GM21723 (cell line): Measurements from ENCODE around the gene PDIA5.
"Not testable (repeated sequence)": the region's sequence is repeated elsewhere in the genome, so short reads cannot be mapped to it uniquely, and the experiment has no call there.

ENCODE experiments used
- ATAC-seq: cut with Tn5 transposase; IDR thresholded peaks from one replicate; pipeline ENCODE4 v1.9.1; 2021; ENCODE audit warnings: mild to moderate bottlenecking, moderate library complexity; ENCODE audit not compliant: unreplicated experiment

PDIA5 gene

DNA sequence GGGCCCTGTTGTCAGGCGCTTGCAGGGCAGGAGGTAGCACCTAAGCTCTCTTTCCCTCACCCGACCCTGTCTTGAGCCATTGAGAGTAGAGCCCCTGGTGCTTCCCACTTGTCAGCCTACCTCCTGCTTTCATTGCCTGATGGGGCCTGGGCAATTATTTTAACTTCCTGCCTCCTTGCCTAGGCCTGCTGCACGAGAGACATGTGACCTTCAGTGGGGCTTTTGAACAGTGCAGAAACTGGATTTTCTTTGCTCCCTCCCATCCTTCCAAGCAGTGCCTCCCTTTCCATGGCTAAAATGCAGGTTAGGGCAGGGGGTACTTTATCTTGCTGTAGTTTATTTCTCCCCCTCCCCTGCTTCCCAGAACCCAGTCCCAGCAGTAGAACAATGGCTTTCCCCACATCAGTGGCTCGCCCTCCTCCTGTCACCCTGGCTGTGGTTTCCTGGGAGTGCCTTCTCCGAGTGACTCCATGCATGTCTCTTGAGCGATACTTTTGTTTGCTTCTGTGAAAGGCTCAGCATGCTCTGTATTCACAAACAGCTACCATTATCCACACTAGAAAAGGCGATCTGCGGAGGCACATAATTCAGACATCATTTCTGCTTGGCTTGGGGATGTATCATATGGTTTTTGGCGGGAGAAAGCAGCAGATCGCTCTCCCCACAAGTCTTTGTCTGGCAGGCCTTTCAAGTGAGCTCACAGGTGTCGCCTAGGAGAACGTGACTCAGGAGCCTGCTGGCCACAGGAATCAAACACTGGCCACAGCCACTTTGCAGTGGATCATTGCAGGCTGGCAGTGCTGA lies 24.1 kb downstream of the PDIA5 start:
- no peak for ATAC-seq

GRCh38 chr3:123092243-123092642 lies 25.4 kb downstream of the PDIA5 start:
- ATAC-seq: no peak

DNA sequence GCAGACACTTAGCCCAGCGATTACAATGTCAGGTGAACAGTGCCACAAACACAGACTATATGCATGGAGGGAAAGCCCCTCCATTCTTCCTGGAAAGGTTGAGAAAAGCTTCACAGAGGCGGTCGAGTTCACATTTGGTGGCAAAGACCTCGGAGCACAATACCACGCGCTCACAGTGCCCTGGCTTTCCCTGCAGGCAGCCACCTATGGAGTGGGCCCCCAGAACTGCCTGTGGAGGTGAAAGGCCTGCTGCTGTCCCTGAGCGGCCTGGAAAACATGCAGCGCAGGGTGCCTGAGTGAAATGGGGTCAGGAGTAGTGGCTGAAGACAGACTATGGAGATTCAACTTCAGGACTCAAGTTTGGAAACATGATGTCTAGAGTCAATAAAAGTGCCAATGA lies 26.9 kb downstream of the PDIA5 start:
- no peak for ATAC-seq

GRCh38 chr3:123094516-123095313 lies 27.9 kb downstream of the PDIA5 start:
- no peak for ATAC-seq

DNA sequence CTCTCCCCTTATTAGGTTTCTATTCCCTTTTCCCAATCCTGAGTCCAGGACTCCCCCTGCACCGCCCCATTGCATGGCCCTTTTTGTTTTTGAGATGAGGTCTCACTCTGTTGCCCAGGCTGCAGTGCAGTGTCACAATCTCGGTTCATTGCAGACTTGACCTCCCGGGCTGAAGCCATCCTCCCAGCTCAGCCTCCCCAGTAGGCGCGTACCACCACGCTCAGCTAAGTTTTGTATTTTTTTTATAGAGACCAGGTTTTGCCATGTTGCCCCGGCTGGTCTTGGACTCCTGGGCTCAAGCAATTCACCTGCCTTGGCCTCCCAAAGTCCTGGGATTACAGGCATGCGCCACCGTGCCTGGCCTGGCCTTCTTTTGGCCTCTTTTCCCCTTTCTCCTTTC lies 29.3 kb downstream of the PDIA5 start:
- no peak for ATAC-seq

- ATAC-seq: no peak
Observed at GRCh38 chr3:123096731-123097130, 29.9 kb downstream of the PDIA5 start.

DNA sequence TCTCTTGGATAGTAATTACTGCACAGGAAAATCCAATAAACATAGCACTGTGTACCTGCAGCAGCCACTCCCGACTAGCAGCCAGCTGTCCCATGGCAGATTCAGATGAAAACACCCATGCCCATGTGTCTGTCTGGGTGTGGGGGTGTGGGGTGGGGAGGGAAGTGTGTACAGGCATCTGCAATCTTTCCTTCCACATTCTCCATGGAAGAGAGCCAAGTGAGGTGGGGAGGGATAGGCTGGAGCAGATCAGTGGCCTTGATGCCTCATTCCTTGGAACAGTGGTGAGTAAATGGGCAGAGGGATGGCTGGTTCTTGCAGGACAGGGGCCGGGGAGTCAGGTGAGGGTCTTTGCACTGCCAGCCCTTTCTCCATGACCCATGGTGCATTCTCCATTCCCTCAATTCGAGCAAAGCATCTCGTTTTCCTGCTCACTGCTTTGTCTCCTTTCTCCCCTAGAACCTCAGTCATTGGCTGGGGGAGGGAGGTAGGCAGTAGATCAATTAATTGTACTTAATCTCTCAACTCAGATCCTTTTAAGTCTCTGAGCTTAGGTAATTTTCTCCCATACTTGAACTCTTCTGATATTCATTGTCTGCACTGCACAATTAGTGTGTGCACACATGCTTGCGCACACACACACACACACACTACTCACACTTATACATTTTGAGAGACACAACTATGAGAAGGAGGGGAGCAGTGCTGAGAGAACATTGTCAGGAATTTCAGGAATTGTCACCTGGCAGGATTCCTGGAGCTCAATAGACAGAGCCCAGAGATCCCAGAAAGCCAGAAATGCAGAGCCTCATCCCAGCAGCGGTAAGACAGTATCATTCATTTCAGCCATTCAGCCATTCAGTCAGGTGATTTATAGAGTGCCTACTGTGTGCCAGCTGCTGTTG lies 31.9 kb downstream of the PDIA5 start:
- ATAC-seq: no peak

DNA sequence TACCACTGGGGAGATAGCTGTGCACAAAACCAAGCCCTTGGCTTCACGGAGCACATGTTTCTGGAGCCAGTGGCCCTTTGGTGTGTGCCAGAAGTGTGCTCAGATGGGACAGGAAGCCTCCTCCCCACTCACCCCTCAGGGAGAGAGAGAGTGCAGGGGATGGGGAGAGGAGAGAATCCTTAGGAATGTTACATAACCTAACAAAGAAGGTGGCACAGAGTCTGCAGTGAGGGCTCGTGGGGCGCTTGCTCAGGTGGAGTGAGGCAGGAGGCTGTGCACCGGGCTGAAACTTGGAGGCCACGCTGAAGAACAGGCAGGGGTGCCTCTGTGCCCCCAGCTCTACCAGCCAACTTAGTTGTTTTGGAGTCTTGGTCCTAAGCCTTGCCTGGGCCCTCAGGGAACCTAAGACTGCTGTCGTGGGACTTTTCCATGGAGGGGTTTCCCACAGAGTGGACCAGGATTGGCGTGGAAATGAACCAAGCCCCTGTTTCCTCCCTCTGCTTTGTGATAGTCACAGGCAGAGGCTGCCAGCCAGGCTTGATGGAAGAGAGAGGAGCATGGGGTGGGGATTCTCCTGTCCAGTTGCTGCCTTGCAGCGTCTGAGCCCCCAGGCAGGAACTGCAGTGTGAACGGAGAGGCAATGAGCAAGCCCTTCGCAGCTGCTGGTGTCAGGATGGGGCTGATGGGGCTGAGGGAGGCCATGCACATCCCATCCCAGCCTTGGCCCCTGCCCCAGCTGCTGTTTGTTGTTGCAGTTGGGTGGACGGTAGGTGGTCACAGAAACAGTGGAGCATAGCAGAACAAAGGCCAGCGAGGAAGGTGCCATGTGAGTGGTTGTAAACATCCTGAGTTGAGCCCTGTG lies 32.7 kb downstream of the PDIA5 start:
- ATAC-seq: no peak

- no peak for ATAC-seq
Observed at GRCh38 chr3:123100193-123100776, 33.5 kb downstream of the PDIA5 start.

DNA sequence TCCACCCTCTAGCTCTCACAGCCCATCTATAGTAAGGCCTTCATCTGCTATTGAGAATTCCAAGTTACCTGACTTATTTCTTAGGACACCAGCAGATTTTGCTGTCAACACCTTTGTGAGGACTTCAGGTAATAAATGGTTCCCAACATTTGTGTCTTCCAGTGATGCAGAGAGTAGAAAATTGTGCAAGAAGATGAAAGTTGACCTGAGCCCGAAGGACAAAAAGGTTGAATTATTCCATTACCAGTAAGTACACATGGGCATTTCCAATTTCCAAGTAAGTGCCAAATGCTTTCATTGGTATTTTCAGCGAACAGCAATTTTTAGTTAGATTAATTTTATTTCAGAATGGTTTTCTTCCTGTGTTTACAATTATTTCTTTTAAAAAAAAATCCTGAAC lies 35.4 kb downstream of the PDIA5 start:
- no peak for ATAC-seq

DNA sequence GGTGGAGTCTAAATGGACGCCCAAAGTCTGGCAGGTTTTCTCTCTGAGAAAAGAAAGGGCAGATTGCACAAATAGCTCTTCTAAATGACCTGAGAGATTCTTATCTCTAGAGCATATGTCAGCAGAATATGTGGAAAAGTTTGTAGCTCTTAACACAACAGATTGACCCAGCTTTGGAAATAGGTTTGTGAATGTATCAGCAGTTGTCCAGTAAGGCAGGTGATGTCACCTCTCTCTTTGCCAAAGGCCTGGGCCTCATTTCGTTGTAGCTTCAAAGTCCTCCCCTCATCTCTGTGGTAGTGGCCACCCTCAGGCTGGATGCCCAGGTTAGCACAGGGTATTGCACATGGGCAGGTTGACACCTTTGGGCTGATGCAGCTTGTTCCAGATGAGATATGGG lies 36.0 kb downstream of the PDIA5 start:
- no peak for ATAC-seq

DNA sequence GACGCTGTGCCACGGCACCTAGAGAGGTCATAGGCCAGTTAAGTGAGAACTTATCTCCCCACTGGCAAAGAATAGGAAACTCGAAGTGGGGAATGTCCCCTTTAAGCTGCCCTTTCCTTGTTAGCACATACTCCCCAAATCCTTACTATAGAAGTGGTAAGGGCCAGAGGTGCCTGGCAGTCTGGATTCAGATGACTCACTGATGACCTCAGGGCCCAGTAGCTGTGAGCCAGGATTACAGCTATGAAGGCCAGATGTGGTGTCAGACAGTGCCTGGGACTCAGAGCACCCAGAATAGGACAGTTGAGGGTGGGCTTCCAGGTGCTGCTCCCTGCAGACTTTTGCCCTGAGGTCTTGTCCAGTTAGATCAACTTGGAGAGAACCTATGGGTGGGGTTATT lies 37.7 kb downstream of the PDIA5 start:
- no peak for ATAC-seq

- ATAC-seq: no peak
Observed at GRCh38 chr3:123105201-123106189, 38.7 kb downstream of the PDIA5 start.

GRCh38 chr3:123110282-123110975 lies 43.6 kb downstream of the PDIA5 start:
- no peak for ATAC-seq

DNA sequence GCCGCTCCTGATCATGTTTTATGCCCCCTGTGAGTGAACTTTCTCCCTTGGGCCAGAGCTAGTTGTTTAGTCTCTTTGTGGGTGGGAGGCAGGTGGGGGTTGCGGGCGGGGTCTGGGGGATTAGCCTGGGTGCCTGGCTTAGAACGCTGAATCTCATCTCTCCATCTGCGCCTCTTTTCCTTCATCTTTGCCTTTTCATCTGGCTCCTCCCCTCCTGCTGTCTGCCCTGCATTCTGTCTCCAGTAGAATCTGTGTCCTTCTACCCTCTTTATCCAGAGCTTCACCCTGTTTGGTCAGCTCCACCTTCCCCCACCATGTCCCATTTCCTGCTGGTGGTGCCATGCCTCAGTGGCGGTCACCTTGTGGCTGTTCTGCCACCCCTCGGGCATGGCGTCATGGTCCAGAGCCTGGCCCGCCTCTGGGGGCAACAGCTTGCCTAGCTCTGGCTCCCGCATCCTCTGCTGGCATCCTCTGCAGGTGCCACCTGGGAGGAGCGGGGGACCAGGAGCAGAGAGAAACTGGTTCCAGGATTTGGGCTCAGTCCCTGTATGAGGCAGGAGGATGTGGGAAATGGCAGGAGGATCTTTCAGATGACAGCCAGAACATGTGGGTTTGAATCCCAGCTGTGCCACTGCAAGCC lies 44.3 kb downstream of the PDIA5 start:
- no peak for ATAC-seq

GRCh38 chr3:123111640-123112039 lies 44.8 kb downstream of the PDIA5 start:
- no peak for ATAC-seq

GRCh38 chr3:123112232-123112631 lies 45.4 kb downstream of the PDIA5 start:
- no peak for ATAC-seq

DNA sequence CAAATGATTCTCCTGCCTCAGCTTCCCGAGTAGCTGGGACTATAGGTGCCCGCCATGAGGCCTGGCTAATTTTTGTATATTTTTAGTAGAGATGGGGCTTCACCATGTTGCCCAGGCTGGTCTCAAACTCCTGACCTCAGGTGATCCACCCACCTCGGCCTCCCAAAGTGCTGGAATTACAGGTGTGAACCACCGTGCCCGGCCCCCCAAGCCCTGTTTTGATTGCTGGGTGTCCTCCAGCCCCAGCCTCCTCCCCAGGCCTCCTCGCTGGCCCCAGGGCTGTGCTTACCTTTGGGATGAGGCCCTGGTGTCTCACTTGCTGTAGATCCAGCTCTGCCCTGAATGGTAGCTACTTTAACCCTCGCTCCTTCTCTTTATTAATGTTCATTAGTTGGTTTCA lies 45.8 kb downstream of the PDIA5 start:
- not testable (repeated sequence) for ATAC-seq
